Activated T-cell treated with anti-CD3 and anti-CD28 coated beads for 4 hours (primary cell): Measurements from ENCODE around the gene CASZ1.

Experiments used
- DNase-seq: peaks from one replicate; pipeline ENCODE4 v3.0.0-alpha.2; 2020

Gene CASZ1

DNA sequence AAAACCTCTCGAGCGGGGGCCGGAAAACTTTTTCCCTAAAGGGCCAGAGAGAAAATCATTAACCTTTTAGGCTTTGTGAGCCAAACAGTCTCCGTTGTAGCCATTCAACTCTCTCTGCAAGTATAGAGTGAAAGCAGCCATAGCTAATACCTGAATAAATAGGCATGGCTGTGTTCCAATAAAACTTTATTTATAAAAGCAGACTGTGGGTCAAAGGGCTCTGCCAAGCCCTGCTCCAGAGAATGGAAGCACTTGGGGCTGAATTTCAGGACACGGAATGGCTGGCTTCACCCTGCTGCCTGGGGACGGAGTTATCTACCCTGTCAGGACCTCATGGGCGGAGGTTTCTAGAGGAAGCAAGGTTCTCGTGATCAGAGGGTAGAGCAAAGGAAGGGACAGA lies 92.7 kb downstream of the CASZ1 start:
- no peak for DNase-seq

GRCh38 chr1:10701145-10701544 lies 95.3 kb downstream of the CASZ1 start:
- DNase-seq = no peak

- no peak for DNase-seq
Measured at GRCh38 chr1:10699470-10699835, 97.0 kb downstream of the CASZ1 start.

- no peak for DNase-seq
Measured at GRCh38 chr1:10698726-10699469, 97.5 kb downstream of the CASZ1 start.

GRCh38 chr1:10697621-10698160 lies 98.8 kb downstream of the CASZ1 start:
- no peak for DNase-seq

DNA sequence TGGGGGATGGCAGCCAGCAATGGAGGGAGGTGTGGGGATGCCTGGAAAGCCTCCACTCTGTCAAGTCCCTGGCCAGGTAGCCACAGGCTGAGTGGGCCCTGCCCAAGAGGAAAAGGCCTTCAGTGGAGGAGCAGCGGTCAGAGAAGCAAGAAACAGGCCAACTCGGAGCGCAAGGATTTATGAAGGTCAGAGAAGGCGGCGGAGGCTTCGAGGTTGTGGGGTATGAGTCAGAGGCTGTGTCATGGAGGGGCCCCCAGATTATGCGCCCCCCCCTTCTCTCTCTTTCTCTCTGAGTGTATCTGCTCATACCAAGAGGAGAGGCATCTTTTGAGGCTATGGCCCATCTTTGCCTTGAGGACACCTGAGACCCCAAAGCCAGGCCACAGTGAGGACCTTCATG lies 99.5 kb downstream of the CASZ1 start:
- DNase-seq = peak; percentile 5

GRCh38 chr1:10694633-10695627 lies 101.5 kb downstream of the CASZ1 start:
- DNase-seq = peak; percentile 62

DNA sequence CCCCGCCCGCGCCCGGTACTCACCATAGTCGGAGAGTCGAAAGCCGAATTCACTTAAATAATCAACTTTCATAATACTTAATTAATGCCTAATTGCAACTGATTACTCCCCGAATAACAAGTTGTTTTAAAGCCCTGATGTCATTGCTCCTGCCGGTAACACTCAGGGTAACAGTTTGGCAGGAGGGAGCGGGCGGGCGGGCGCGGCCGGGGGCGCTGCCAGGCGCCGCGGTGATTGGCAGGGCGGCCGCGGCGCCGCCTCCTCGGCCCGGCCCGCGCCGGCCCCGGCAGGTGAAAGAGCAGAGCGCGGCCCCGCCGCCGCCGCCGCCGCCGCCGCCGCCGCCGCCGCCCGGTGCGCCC lies 102.2 kb downstream of the CASZ1 start:
- peak; percentile 44 for DNase-seq

- peak; percentile 24 for DNase-seq
Measured at GRCh38 chr1:10693497-10694273, 102.8 kb downstream of the CASZ1 start.

- DNase-seq = no peak
Measured at GRCh38 chr1:10693152-10693496, 103.3 kb downstream of the CASZ1 start.

- peak; percentile 62 for DNase-seq
Measured at GRCh38 chr1:10692401-10693021, 103.9 kb downstream of the CASZ1 start.

DNA sequence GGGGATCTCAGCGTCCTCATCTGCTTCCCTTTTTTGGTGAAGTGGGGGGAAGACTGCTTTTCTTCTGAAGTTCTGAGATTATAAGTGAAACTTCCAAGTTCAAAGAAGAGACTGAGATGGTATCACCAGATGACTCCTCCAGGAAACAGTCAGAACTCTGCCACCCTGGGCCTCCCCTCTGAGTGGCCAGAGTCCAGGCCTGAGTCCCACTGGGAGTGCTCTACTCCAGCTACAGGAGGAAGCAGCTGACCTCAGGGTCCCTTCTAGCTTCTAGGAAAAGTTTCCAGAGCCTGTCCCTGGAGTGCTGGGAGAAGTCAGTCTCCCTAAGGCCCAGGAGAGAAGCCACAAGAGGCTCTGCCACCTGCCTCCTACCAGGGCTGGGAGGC lies 104.7 kb downstream of the CASZ1 start:
- no peak for DNase-seq

- no peak for DNase-seq
Measured at GRCh38 chr1:10691075-10691739, 105.2 kb downstream of the CASZ1 start.

GRCh38 chr1:10690484-10690883 lies 106.0 kb downstream of the CASZ1 start:
- no peak for DNase-seq

DNA sequence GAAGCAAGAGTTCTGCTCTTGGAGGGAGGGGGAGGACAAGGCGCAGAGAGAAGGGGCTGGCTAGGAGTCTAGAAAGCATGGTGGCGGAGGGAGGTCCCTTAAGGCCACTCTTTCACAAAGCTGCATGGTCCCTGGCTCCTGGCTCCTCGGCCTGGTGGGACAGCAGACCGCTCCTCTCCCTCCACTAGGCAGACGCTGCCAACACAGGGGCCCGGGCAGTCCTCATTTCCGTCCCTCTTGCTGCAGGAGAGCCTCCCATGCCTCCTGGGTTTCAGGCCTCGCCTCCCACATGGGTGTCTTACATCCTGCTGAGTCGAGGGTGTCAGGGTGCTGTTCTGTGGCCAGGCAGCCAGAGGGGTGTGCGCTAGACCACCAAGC lies 108.0 kb downstream of the CASZ1 start:
- DNase-seq = no peak

GRCh38 chr1:10687782-10688408 lies 108.6 kb downstream of the CASZ1 start:
- no peak for DNase-seq

- no peak for DNase-seq
Measured at GRCh38 chr1:10687251-10687651, 109.2 kb downstream of the CASZ1 start.

DNA sequence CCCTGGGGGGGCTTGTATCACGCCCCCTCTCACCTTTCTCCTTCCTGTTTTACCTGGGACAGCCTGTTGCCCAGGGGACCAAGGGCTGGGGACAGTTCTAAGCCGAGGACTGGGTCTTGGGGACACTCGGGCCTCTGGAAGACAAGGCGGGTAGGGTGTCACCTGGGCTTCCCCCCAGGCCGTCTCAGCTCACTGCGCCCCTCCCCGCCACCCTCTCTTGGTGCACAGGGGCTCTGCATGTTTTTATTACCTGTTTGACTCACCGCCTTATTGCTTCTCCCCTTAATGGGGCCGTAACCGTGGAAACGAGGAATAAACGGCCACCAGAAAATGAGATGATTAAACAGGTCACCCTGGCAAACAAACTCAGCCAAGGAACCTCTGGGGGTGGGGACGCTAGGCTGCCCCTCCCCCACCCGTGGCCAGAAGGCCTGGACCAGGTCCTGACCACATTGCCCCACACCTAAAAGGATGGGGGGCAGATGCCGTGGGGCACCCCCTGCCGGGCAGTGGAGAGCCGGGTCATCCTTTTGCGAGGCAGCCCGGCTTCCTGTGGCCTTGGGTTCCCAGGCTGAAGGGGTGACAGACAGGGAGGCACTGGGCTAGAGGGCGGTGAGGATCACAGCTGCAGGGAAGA lies 109.9 kb downstream of the CASZ1 start:
- DNase-seq = no peak

GRCh38 chr1:10685808-10686403 lies 110.5 kb downstream of the CASZ1 start:
- no peak for DNase-seq

- no peak for DNase-seq
Measured at GRCh38 chr1:10685196-10685807, 111.1 kb downstream of the CASZ1 start.
